Middle frontal gyrus (tissue), 1 donor: ENCODE measurements around the gene SF3B3.
"Not testable (repeated sequence)": the region's sequence is repeated elsewhere in the genome, so short reads cannot be mapped to it uniquely, and the experiment has no call there.

Experiments used
- DNase-seq: peaks from one replicate; pipeline ENCODE4 v3.0.0-alpha.2; 2015; ENCODE audit warnings: low spot score; ENCODE audit errors: extremely low spot score

Gene SF3B3

GRCh38 chr16:70511833-70512232 lies 11.8 kb upstream of the SF3B3 start:
- no peak for DNase-seq

GRCh38 chr16:70512456-70512855 lies 11.2 kb upstream of the SF3B3 start:
- DNase-seq = no peak

GRCh38 chr16:70520612-70521297 lies 2.9 kb upstream of the SF3B3 start:
- DNase-seq = no peak

- no peak for DNase-seq
Measured at GRCh38 chr16:70522216-70523075, 1.2 kb upstream of the SF3B3 start.

DNA sequence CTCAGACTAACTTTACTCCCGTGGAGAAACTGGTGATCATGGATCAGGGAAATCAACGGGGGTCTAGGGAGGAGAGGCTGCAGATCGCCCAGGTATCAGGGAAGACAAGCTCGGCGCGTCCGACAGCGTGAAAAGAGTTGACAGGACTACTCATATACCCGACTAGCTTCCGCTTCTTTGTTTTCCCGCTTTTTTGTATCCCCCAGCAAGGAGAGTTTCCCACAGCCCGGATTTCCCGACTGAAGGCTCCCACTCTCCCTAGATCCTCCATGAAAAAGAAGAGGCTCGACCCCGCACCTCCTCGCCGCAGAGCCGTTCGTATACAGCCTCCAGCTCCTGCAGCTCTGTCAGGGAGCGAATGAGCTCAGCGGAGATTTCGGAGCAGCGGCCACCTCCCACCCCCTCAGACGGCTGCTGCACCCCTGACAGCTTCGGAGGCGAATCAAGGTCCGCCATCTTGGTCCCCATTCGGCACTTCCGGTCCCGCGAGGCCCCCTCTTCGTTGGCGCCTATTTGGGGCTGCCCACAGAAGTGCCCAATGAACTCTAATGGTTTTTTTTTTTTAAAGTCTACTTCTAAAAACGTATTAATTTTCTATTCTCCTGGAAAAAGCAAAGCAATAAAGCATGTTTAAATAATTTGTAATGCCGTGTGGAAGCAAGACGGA lies 407 bp upstream of the SF3B3 start, which contains the start of gene COG4:
TSS of gene COG4 (minus strand) at position 479 of the 667 bp plus-strand sequence. CDS start at position 468, 11 bp downstream.
- DNase-seq = peak; percentile 70

DNA sequence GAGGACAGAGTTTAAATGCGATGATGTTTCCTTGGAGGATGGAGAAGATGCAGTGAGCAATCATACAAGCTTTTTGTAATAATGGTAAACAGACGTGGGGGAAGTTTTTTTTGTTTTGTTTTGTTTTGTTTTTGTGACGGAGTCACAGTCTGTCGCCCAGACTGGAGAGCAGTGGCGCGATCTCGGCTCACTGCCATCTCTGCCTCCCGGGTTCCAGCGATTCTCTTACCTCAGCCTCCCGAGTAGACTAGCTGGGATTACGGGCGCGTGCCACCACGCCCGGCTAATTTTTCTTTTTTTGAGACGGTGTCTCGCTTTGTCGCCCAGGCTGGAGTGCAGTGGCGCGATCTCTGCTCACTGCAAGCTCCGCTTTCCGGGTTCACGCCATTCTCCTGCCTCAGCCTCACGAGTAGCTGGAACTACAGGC lies 796 bp downstream of the SF3B3 start:
- DNase-seq = not testable (repeated sequence)

DNA sequence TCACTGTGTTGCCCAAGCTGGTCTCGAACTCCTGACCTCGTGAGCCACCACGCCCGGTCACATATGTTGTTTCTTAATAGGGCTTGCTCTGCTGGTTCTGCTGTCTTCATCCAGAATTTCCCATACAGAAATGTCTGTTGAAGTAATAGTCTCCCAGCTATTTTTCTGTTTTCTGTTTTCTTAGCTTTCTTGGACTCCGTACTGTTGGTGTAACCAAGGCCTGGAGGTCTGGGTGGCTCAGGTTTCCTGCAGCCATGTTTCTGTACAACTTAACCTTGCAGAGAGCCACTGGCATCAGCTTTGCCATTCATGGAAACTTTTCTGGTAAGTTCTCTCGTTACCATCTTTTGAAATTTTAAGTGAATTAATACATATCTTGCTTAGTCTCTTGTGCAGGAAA lies 2.8 kb downstream of the SF3B3 start:
- DNase-seq = no peak

GRCh38 chr16:70527315-70527996 lies 3.8 kb downstream of the SF3B3 start:
- DNase-seq = no peak

DNA sequence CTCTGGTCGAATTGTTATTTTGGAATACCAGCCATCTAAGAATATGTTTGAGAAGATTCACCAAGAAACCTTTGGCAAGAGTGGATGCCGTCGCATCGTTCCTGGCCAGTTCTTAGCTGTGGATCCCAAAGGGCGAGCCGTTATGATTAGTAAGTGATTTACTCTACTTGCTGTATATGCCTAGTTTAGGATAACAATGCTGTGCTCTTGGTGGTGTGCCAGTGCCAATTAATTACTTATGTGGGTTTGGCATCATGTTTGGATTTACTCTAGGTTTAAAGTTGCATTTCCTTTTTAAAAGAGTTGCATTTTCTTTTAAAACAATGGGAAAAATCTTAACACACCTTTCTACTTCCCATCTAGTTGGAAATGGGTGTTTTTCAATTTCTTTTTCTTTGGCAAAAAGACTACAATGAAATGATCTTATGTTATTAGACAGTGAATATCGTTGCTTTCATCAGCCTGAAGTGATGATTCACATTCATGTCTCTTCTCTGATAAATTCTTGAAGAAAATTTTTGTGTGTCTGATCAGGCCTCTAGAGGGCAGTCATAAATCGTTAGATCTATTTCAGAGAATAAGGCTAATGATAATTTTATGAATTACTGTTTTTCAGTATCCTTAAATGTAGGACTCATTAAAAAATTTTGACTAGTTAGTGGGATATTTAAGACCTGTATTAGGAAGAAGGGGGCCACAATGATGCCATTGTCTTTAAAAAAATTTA lies 5.6 kb downstream of the SF3B3 start:
- DNase-seq = no peak

DNA sequence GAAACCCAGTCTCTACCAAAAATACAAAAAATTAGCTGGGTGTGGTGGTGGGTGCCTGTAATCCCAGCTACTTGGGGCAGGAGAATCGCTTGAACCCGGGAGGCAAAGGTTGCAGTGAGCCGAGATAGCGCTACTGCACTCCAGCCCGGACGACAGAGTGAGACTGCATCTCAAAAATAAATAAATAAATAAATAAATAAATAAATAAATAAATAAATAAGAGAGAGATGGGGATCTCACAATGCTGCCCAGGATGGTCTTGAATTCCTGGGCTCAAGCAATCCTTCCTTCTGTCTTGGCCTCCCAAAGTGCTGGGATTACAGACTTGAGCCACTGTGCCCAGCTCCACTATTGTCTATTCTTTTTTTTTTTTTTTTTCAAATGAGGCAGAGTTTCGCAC lies 6.3 kb downstream of the SF3B3 start:
- not testable (repeated sequence) for DNase-seq

DNA sequence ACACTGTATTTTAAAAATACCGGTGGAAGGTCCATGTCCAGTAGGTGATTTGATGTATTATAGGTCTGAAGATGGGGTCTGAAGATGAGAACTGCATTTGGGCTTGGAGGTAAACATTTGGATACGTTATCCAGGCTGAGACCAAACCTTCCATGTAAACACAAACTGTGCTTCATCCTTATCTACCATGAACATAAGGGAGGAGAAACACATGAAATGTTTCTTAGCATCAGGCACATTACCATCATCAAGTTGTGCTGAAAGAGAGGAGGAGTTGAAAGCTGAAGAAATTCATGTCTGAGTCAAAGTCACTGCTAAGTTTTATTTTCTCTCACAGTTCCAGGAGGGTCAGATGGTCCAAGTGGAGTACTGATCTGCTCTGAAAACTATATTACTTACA lies 11.4 kb downstream of the SF3B3 start:
- no peak for DNase-seq

DNA sequence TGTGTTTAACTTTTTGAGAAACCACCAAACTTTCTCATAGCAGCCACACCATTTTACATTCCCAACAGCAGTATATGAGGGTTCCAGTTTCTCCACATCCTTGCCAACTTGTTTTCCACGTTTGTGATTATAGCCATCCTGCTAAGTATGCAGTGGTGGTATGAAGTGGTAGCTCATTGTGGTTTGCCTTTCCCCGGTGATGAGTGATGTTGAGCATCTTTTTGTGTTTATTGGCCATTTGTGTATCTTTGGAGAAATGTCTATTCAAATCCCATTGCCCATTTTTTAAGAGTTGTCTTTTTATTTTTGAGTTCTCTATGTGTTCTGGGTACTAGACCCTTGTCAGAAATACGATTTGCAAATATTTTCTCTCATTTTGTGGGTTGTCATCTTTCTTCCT lies 17.4 kb downstream of the SF3B3 start:
- DNase-seq = no peak

DNA sequence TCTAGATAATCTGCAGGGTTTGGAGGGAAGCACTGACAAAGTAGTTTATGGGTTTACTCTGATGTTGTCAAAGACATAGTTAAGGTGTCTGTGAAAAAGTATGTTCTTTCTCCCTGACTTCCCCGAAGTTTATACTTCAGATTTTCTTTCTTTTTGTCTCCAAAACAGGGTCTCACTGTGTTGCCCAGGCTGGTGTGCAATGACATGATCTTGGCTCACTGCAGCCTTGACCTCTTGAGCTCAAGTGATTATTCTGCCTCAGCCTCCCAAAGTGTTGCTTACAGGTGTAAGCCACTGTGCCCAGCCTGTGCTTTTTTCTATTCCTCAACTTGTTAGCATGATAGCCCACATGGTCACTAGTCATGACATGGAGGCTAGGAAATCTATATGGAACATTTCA lies 20.9 kb downstream of the SF3B3 start:
- no peak for DNase-seq

GRCh38 chr16:70548936-70549335 lies 25.3 kb downstream of the SF3B3 start:
- DNase-seq = no peak

DNA sequence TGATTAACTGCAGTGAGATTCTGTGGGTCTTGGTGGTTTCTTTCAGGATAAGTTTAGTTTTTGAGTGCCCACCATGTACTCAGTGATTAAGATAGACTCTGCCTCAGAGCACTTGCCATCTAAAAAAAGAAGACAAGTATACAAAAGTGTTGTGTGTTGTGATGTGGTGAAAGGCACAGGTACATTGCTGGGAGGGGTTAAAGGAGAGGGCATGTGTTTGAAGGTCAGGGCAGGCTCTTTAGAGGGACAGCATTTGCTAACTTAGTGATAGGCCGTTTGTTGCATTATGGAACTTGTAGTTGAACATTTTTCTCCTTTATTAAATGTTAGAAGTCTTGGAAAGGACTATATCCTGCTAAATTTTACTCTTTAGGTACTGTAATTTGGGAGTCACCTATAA lies 26.5 kb downstream of the SF3B3 start:
- no peak for DNase-seq

DNA sequence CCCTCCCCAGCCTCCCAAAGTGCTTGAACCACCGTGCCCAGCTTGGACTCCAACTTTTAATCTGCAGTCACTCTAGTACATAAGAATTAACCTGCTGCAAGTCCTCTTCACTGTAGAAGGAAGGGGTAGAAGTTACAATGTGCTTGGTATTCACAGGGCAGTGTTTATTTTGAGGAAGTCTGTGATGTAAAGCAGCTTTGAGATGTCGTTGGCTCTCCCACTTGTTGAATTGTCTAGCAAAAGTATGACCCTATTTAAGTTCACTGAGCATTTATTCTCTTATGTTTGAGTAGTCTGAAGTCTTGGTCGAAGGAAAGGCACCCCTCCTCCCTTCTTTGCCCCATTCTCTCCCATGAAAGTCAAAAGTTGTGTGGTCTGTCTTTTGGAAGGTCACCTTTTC lies 28.2 kb downstream of the SF3B3 start:
- no peak for DNase-seq

DNA sequence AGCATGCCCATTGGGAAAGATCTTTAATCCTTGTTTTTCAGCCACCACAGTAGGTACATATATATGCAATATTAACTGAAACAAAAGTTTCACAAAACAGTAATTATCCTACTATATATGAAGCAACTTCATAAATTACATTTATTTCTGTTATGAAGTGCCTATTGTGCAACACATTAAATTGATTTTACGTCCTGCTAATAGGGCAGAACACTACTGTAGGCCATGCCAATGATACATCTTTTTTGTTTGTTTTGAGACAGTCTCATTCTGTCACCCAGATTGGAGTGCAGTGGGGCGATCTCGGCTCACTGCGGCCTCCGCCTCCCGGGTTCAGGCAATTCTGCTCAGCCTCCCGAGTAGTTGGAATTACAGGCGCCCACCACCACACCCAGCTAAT lies 29.1 kb downstream of the SF3B3 start:
- DNase-seq = no peak

GRCh38 chr16:70553645-70554044 lies 30.0 kb downstream of the SF3B3 start:
- no peak for DNase-seq

DNA sequence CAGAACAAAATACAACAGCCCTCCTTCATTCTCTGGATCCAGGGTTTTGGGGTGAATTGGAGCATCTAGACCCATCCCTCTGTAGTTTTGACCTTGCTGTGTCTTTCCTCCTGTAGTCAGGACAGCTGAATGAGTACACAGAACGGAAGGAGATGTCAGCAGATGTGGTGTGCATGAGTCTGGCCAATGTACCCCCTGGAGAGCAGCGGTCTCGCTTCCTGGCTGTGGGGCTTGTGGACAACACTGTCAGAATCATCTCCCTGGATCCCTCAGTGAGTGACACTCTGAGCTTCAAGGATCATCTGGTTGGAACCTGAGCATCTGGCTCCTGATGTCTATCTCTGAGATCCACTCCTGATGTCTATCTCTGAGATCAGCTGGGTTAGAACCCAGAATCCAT lies 32.4 kb downstream of the SF3B3 start:
- DNase-seq = no peak

DNA sequence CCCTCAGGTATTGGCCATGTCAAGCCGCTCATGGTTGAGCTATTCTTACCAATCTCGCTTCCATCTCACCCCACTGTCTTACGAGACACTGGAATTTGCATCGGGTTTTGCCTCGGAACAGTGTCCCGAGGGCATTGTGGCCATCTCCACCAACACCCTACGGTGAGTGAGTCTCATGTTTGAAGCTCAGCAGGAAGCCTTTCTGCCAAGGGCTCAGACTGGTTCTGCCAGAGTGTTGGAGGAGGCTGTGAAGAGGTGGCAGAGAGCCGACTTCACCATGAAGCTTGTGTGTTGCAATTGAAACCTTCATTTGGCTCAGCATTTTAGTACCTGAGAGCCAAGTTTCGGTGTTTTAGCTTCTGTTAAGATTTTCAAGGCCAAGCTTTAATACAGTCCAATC lies 38.0 kb downstream of the SF3B3 start:
- DNase-seq = peak; percentile 53

DNA sequence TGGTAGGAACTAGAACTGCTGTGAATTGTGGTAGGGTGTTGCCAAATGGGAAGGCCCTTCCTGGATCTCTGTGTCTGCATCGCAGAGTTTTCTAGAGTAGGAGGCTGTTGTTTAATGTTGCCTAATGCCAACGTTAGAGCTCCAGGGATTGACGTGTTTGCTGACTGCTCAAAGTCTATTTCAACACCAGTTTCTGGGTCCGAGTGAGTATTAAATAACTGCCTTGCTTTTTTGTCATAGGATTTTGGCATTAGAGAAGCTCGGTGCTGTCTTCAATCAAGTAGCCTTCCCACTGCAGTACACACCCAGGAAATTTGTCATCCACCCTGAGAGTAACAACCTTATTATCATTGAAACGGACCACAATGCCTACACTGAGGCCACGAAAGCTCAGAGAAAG lies 40.0 kb downstream of the SF3B3 start:
- DNase-seq = no peak
